H1 (cell line): ENCODE data around the gene C12orf56. TPM values are rescaled to one million over a fixed set of nuclear protein-coding genes. Genes with fewer than 3 reads are reported as not detected.

Source experiments
- KDM1A ChIP-seq: fragments of 200-600, 300-600 bp; sonication (generic); IDR thresholded peaks from 2 replicates; pipeline ENCODE4 v1.7.1; 2016; ENCODE audit warnings: mild to moderate bottlenecking, low read length, borderline replicate concordance
- POU5F1 ChIP-seq: IDR thresholded peaks from 2 replicates; pipeline ENCODE4 v1.6.1; 2011; ENCODE audit warnings: low read depth, mild to moderate bottlenecking, low read length, moderate library complexity
- RFX5 ChIP-seq: IDR thresholded peaks from 2 replicates; pipeline ENCODE4 v1.6.1; 2011; ENCODE audit warnings: low read depth, low read length, improper control_type of control experiment, borderline replicate concordance
- polyA plus RNA-seq, 7 experiments: library from polyadenylated mRNA; depleted of rRNA in 3 of 7; stranded (reverse) in 5 of 7; unstranded in 2 of 7; fragments of >200 nt in 5 of 7; fragments of 200-250 nt in 2 of 7; gene quantifications; 1 replicate in 5 of 7; 2 replicates in 1 of 7; 4 replicates in 1 of 7; pipeline versions ENCODE4 v1.2.1 to v1.2.3, GENCODE V29; 2011 to 2013; ENCODE audit warnings: missing spikeins in 2 of 7, mixed read lengths in 2 of 7
- total RNA-seq: library from RNA; stranded (reverse); fragmentation: NEBNext Ultra II Directional; extraction: Animal tissue kit (Norgen Biotek cat#: 25700); gene quantifications from 2 replicates; pipeline ENCODE4 v1.2.1, GENCODE V29; 2021
- TF ChIP-seq, protein P1 (sequence below): fragments of 300-600 bp; sonication (generic); IDR thresholded peaks from 2 replicates; pipeline ENCODE4 v1.7.1; 2012; ENCODE audit warnings: low read length, moderate library complexity, mild to moderate bottlenecking, inconsistent platforms; ENCODE audit not compliant: insufficient replicate concordance

C12orf56 gene
- total and polyA plus RNA-seq, 2 of the 8 experiments (the other 6 are each of a cell fraction or from before 2014, with no cell fraction given) = 1.1 to 2.9 TPM

DNA sequence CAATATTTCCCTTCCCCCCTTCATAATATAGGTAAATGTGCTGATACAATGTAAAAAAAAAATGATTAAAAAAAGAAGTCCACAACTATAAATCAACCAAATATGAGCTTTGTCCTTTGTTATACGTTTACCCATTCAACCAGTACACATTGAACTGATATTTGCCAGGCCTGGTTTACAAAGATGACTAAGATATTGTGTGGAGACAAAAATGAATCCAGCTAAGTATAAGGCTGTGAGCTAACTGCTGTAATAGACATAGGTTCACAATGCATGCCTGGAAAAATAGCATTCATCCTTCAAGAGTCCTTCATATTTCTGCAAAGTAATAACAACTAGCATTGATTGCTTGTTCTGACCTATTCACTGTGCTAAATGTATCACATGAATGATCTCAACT is 6.9 kb downstream of the C12orf56 start (continued):
- TF ChIP-seq, protein P1, sequence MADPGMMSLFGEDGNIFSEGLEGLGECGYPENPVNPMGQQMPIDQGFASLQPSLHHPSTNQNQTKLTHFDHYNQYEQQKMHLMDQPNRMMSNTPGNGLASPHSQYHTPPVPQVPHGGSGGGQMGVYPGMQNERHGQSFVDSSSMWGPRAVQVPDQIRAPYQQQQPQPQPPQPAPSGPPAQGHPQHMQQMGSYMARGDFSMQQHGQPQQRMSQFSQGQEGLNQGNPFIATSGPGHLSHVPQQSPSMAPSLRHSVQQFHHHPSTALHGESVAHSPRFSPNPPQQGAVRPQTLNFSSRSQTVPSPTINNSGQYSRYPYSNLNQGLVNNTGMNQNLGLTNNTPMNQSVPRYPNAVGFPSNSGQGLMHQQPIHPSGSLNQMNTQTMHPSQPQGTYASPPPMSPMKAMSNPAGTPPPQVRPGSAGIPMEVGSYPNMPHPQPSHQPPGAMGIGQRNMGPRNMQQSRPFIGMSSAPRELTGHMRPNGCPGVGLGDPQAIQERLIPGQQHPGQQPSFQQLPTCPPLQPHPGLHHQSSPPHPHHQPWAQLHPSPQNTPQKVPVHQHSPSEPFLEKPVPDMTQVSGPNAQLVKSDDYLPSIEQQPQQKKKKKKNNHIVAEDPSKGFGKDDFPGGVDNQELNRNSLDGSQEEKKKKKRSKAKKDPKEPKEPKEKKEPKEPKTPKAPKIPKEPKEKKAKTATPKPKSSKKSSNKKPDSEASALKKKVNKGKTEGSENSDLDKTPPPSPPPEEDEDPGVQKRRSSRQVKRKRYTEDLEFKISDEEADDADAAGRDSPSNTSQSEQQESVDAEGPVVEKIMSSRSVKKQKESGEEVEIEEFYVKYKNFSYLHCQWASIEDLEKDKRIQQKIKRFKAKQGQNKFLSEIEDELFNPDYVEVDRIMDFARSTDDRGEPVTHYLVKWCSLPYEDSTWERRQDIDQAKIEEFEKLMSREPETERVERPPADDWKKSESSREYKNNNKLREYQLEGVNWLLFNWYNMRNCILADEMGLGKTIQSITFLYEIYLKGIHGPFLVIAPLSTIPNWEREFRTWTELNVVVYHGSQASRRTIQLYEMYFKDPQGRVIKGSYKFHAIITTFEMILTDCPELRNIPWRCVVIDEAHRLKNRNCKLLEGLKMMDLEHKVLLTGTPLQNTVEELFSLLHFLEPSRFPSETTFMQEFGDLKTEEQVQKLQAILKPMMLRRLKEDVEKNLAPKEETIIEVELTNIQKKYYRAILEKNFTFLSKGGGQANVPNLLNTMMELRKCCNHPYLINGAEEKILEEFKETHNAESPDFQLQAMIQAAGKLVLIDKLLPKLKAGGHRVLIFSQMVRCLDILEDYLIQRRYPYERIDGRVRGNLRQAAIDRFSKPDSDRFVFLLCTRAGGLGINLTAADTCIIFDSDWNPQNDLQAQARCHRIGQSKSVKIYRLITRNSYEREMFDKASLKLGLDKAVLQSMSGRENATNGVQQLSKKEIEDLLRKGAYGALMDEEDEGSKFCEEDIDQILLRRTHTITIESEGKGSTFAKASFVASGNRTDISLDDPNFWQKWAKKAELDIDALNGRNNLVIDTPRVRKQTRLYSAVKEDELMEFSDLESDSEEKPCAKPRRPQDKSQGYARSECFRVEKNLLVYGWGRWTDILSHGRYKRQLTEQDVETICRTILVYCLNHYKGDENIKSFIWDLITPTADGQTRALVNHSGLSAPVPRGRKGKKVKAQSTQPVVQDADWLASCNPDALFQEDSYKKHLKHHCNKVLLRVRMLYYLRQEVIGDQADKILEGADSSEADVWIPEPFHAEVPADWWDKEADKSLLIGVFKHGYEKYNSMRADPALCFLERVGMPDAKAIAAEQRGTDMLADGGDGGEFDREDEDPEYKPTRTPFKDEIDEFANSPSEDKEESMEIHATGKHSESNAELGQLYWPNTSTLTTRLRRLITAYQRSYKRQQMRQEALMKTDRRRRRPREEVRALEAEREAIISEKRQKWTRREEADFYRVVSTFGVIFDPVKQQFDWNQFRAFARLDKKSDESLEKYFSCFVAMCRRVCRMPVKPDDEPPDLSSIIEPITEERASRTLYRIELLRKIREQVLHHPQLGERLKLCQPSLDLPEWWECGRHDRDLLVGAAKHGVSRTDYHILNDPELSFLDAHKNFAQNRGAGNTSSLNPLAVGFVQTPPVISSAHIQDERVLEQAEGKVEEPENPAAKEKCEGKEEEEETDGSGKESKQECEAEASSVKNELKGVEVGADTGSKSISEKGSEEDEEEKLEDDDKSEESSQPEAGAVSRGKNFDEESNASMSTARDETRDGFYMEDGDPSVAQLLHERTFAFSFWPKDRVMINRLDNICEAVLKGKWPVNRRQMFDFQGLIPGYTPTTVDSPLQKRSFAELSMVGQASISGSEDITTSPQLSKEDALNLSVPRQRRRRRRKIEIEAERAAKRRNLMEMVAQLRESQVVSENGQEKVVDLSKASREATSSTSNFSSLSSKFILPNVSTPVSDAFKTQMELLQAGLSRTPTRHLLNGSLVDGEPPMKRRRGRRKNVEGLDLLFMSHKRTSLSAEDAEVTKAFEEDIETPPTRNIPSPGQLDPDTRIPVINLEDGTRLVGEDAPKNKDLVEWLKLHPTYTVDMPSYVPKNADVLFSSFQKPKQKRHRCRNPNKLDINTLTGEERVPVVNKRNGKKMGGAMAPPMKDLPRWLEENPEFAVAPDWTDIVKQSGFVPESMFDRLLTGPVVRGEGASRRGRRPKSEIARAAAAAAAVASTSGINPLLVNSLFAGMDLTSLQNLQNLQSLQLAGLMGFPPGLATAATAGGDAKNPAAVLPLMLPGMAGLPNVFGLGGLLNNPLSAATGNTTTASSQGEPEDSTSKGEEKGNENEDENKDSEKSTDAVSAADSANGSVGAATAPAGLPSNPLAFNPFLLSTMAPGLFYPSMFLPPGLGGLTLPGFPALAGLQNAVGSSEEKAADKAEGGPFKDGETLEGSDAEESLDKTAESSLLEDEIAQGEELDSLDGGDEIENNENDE = no peak
- TF ChIP-seq KDM1A (no peak), POU5F1 (no peak), RFX5 (no peak)
